HG03342 (cell line): ENCODE data around the gene TOP1.

Source experiments
- ATAC-seq: cut with Tn5 transposase; IDR thresholded peaks from one replicate; pipeline ENCODE4 v1.9.1; 2021; ENCODE audit warnings: mild to moderate bottlenecking, moderate library complexity; ENCODE audit not compliant: unreplicated experiment

The TOP1 gene

DNA sequence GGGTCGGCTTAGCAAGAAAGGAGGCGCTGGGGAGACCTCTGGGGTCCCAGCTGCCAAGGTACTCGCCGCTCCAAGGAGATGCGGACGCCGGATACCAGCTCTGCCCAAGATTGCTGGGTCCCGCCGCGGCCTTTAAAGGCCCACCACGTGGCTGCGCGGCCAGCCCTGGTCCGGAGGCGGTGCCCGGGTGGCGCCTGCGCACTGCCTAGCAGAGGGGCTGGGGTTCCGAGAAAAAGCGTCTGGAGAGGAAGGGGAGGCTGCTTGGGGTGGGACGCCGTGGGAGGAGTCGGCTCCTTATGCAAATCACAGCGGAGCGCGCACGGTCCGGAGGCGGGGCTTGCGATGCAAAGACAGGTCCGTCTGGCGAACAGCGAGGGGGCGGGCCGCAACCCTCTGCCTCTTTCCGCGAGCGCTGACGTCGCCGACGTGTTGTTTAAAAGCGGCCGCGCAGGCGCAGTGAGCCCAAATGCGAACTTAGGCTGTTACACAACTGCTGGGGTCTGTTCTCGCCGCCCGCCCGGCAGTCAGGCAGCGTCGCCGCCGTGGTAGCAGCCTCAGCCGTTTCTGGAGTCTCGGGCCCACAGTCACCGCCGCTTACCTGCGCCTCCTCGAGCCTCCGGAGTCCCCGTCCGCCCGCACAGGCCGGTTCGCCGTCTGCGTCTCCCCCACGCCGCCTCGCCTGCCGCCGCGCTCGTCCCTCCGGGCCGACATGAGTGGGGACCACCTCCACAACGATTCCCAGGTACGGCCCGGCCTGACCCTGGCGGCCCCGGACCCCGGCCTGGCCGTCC lies at the start of gene TOP1:
TOP1 (plus strand) TSS at position 464 of the 791 bp plus-strand sequence; CDS start at position 710, 246 bp downstream.
- peak; percentile 94 for ATAC-seq

GRCh38 chr20:40979247-40979646 lies 49.4 kb upstream of the TOP1 start:
- ATAC-seq: no peak

DNA sequence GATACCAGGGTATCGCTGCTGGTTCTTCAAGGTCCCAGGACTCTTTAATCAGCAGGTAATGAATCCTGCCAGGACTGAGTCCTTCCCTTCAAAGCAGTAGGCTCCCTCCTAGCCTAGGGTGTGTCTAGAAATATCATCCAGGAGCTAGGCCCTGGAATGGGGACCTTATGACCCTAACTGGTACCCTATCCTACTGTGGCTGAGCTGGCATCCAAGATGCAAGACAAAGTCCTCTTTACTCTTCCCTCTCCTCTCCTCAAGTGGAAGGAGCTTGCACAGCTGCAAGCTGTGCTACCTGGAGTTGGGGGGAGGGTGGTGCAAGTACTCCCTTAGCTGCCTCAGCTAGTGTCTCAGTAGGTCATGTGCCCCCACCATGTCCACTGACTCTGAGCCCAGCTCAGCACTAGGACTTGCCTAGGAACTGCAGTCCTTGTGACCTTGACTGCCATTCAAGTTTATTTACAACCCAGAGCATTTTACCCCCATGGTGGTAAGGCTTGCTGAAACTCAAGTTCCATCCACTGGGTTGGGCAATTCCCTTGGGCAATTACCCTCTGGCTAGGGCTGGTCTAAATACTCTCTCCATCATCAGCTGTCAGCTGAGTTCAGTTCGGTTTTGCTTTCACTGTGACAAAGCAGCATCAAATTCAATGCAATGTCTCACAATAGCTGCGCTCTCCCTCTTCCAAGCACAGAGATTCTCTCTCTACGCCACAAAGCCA lies 48.4 kb upstream of the TOP1 start:
- ATAC-seq: peak; percentile 57

DNA sequence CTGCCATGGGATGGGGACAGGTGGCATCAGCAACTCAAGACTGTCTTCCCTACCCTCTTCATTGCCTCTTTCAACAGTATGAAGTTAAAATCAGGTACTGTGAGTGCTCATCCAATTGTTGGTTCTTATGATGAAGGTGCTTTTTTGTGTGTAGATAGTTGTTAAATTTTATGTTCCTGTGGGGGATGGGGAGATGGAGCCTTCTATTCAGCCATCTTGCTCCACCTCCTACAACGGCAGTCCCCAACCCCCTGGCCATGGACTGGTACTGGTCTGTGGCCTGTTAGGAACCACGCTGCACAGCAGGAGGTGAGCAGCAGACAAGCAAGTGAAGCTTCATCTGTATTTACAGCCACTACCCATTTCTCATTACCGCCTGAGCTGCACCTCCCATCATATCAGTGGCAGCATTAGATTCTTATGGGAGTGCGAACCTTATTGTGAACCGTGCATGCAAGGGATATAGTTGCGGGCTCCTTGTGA lies 47.8 kb upstream of the TOP1 start:
- ATAC-seq: no peak

GRCh38 chr20:40982415-40983145 lies 46.0 kb upstream of the TOP1 start:
- no peak for ATAC-seq

DNA sequence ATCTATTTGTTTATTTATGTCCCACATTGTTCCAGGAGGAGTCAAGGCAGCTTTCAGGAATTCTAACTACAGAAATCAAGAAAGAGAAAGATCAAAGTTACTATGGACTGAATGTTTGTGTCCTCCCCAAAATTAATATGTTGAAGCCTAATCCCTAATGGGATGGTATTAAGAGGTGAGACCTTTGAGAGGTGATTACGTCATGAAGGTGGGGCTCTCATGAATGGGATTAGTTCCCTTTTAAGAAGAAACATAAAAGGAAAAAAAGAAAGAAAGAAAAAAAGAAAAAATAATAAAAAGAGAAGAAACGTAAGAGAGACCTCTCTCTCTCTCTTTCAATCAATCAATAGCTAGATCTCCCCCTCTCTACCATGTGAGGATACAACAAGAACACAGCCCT lies 44.7 kb upstream of the TOP1 start:
- no peak for ATAC-seq

DNA sequence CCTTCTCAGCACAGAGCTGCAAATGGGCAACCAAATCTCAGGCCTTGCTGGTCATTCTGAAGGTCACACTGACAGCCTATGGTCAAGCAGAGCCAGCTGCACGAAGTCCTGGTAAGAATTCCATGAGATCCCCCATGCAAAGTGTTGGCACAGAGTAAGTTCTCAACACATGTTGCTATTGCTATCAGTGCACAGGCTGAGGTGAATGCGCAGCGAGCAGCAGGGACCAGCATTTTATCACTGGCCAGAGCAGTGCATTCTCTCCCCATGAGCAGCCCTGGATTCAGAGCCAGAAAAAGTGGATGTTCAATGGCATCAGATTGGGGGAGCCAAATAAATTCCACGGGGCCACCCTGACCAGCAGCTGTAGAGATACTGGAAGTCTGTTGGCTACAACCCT lies 44.1 kb upstream of the TOP1 start:
- ATAC-seq: no peak

DNA sequence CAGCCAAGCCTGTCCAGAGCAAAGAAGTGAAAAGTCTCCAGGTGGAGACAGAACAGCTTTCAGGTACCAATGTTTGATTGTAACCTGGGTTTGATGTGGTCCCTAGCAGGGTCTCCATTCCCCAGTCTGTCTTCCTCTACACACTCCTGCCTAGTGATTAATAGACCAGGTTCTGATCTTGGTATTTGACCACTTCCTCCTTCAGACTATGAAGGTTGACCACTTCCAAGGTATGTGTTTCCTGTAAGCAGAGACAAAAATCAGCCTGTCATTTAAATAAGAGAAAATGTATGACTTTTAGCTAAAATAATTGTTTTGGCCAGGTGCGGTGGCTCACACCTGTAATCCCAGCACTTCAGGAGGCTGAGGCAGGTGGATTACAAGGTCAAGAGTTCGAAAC lies 41.8 kb upstream of the TOP1 start:
- ATAC-seq: peak; percentile 32

DNA sequence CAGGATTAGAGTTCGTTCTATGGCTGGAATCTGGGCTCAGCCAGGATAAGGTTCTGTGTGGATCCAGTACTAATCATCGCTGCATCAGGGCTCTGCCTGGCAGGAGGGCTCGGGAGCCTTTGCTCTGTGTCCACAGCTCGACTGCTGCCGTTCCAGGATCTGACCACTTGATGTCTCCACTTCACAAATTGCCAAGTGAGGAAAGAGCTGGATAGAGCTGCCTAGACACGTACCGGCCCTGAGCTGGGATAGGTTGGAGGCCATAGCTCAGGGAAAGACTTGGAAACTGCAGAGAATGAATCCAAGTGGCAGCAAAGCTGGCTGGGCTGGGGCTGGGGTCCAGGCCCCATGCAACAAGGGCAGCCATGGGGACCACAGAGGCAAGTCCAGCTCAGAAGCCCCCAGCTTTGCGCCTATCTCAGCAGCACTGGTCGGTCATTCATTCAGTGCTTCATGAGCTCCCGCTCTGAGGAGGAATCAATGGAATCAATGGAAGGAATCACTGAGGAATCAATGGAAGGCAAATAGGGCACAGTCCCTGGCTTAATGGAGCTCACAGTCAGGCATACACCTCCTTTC lies 38.0 kb upstream of the TOP1 start:
- peak; percentile 47 for ATAC-seq

DNA sequence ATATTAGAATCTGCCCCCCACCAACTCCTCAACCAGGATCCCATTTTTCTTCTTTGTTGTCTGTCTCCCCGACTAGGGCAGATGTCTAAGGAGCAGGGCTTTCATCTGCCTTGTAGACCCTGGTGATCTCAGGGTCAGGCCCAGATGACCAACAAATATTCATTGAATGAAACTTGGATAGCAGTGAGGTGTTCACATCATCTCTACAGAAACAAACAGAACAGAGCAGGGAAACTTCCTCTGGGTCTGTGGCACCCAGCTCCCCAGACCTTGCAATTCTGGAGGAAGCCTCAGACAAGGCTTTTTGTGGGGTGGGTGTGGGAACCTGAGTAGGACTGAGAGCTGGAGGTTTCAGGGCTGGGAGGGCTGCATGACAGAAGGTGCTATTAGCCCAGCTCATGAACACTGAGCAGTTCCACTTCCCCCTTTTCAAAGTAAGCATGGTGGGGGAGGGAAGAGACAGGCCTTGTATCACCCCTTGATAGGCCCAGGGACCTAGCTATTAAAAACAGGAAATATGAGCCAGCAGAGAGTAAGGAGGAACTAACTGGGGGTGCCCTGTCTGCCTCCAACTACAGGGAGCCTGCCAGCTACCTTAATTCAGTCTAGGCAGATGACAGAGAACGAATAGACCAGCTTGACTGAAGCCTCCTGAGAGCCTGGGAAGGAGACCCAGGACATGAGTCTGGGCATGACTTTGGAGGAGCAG lies 37.3 kb upstream of the TOP1 start:
- ATAC-seq: peak; percentile 93

GRCh38 chr20:40992349-40993113 lies 36.1 kb upstream of the TOP1 start:
- ATAC-seq: no peak

- no peak for ATAC-seq
These were observed 34.7 kb upstream of the TOP1 start for GRCh38 chr20:40993794-40994540.

DNA sequence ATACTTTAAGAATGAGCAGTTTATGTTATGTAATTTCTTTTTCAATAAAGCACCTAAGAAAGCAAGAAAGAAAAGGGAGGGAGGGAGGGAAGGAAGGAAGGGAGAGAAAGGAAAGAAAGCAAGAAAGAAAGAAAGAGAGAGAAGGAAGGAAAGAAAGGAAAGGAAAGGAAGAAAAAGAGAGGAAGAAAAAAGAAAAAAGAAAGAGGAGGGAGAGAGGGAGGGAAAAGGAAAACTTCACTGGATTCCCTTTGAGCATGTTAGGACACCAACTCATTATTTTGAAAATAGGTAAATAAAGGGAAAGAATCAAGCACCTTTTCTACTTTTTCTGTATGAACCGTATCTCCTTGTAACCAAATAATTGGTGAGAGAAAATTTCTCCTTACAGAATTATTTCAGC lies 32.3 kb upstream of the TOP1 start:
- no peak for ATAC-seq

DNA sequence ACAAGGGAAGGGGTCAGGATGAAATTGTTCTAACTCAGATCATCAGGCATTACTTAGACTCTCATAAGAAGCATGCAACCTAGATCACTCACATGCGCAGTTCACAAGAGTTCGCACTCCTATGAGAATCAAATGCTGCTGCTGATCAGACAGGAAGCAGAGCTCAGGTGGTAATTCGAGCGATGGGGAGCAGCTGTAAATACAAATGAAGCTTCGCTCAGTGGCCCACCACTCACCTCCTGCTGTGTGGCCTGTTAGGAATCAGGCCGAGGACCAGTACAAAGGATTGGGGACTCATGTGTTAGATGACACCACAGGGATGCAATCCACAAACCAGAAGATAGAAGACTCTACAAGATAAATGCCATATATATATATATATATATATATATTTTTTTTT lies 31.5 kb upstream of the TOP1 start:
- ATAC-seq: no peak

DNA sequence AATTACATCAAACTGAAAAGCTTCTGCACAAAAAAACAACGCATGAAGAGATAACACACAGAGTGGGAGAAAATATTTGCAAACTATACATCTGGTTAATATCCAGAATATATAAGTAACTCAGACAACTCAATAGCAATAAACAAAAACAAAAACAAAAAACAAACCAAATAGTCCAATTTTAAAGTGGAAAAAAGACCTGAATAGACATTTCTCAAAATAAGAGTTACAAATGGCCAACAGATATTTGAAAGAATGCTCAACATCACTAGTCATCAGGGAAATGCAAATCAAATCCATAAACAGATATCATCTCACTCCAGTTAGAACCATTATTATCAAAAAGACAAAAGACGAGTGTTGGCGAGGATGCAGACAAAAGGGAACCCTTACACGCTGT lies 28.8 kb upstream of the TOP1 start:
- ATAC-seq: no peak

DNA sequence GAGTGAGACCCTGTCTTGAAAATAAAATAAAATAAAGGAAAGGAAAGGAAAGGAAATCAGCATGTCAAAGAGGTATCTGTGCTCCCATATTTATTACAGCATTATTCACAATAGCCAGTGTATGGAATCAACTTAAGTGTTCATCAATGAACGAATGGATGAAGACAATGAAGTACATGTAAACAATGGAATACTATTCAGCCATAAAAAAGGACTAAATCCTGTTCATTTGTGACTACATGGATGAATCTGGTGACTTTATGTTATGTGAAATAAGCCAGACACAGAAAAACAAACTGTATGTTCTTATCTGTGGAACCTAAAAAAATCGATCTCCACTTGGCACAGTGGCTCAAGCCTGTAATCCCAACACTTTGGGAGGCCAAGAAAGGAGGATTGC lies 28.0 kb upstream of the TOP1 start:
- no peak for ATAC-seq

- ATAC-seq: no peak
These were observed 27.1 kb upstream of the TOP1 start for GRCh38 chr20:41001497-41001896.

- no peak for ATAC-seq
These were observed 25.8 kb upstream of the TOP1 start for GRCh38 chr20:41002842-41003142.
